Endothelial cell of umbilical vein (primary cell): Measurements from ENCODE around the gene CLASRP. TPM values are rescaled to one million over a fixed set of nuclear protein-coding genes. Genes with fewer than 3 reads are reported as not detected.

Experiments used
- BruUV-seq: library from RNA; stranded (reverse); fragments of 400-500 nt; replicated peaks from 2 replicates; lab custom pipeline; 2021; lab: Mats Ljungman, UMichigan
- CTCF ChIA-PET: fragments of 300-600, 350-600 bp; sonication (Branson Sonifier 250); formaldehyde crosslinking; loops from one replicate; lab custom pipeline; 2021; ENCODE audit warnings: antibody characterized with exemption, inconsistent platforms; lab: Charles Lee
- POLR2A ChIA-PET: fragments of 300-600, 350-600 bp; sonication (Branson Sonifier 250); formaldehyde crosslinking; loops from one replicate; lab custom pipeline; 2021; ENCODE audit warnings: antibody characterized with exemption, inconsistent platforms; lab: Charles Lee
- DNase-seq: peaks from one replicate; pipeline ENCODE4 v3.0.0-alpha.2; 2011; ENCODE audit warnings: low read depth, low spot score
- FAIRE-seq: peaks from 2 replicates; lab custom pipeline; 2011; peaks lifted over from hg19 to GRCh38; lab: Jason Lieb, UNC
- H2AFZ ChIP-seq: 2 replicates; pipeline ENCODE4 v1.6.0; 2012; ENCODE audit warnings: low read depth, low read length, control low read depth, inconsistent platforms
- H3K27ac ChIP-seq: 2 replicates; pipeline ENCODE4 v1.5.1; 2011; ENCODE audit warnings: low read depth, mild to moderate bottlenecking, control low read depth, low read length, moderate library complexity; ENCODE audit not compliant: insufficient read depth
- H3K27me3 ChIP-seq, 2 experiments: 2 replicates each; pipeline versions ENCODE4 v1.6.0 to v1.6.1; 2011; ENCODE audit warnings: low read length in 2 of 2, mixed read lengths in 1 of 2; ENCODE audit not compliant: control insufficient read depth in 2 of 2, insufficient read depth in 2 of 2
- H3K36me3 ChIP-seq, 2 experiments: 2 replicates in 1 of 2; 3 replicates in 1 of 2; pipeline ENCODE4 v1.5.1; 2011; ENCODE audit warnings: low read length in 2 of 2, mild to moderate bottlenecking in 1 of 2, moderate library complexity in 1 of 2; ENCODE audit not compliant: control insufficient read depth in 2 of 2, insufficient read depth in 2 of 2; ENCODE audit errors: extremely low read depth in 1 of 2
- H3K4me1 ChIP-seq: 3 replicates; pipeline ENCODE4 v1.5.1; 2011; ENCODE audit warnings: mild to moderate bottlenecking, low read length; ENCODE audit not compliant: control insufficient read depth, insufficient read depth; ENCODE audit errors: extremely low read depth
- H3K4me2 ChIP-seq: 2 replicates; pipeline ENCODE4 v1.6.1; 2011; ENCODE audit warnings: low read length, control low read depth, mixed read lengths; ENCODE audit not compliant: insufficient read depth
- H3K4me3 ChIP-seq, 3 experiments: fragments of 200-600 bp in 1 of 3; sonication (generic), shearing (Covaris generic) in 1 of 3; replicated peaks in 1 of 3; 2 replicates each; pipeline ENCODE4 v1.5.1; 2011 to 2016; ENCODE audit warnings: control low read depth in 3 of 3, low read length in 3 of 3, mild to moderate bottlenecking in 2 of 3, inconsistent platforms in 1 of 3, low read depth in 1 of 3, moderate library complexity in 1 of 3; ENCODE audit not compliant: insufficient read depth in 1 of 3
- H3K79me2 ChIP-seq: 2 replicates; pipeline ENCODE4 v1.6.0; 2012; ENCODE audit warnings: low read length, inconsistent platforms; ENCODE audit not compliant: control insufficient read depth, insufficient read depth
- H3K9ac ChIP-seq: replicated peaks from 2 replicates; pipeline ENCODE3; 2011; ENCODE audit warnings: low read length, control low read depth; ENCODE audit not compliant: insufficient read depth; ENCODE audit errors: extremely low read depth
- H3K9me1 ChIP-seq: replicated peaks from 3 replicates; pipeline ENCODE4 v1.6.0; 2011; ENCODE audit warnings: mild to moderate bottlenecking, low read length; ENCODE audit not compliant: control insufficient read depth, insufficient read depth; ENCODE audit errors: extremely low read depth
- H3K9me3 ChIP-seq: replicated peaks from 2 replicates; pipeline ENCODE4 v1.5.1; 2012; ENCODE audit warnings: low read length, inconsistent platforms; ENCODE audit not compliant: control insufficient read depth, insufficient read depth
- H4K20me1 ChIP-seq: replicated peaks from 2 replicates; pipeline ENCODE3; 2011; ENCODE audit warnings: mild to moderate bottlenecking, low read length; ENCODE audit not compliant: control insufficient read depth, insufficient read depth; ENCODE audit errors: extremely low read depth
- CTCF ChIP-seq, 2 donors: IDR thresholded peaks; 1 replicate in 1 of 2; 2 replicates in 1 of 2; pipeline ENCODE4 v1.5.1; 2011; ENCODE audit warnings: low read length in 2 of 2, mild to moderate bottlenecking in 2 of 2, moderate library complexity in 2 of 2, control low read depth in 1 of 2, inconsistent platforms in 1 of 2, low read depth in 1 of 2; ENCODE audit not compliant: insufficient read depth in 1 of 2; ENCODE audit errors: extremely low read depth in 1 of 2
- EZH2 ChIP-seq: IDR thresholded peaks from 2 replicates; pipeline ENCODE4 v1.6.1; 2012; ENCODE audit warnings: borderline replicate concordance, low read depth, mild to moderate bottlenecking, moderate library complexity, low read length, inconsistent platforms; ENCODE audit not compliant: severe bottlenecking
- FOS ChIP-seq: IDR thresholded peaks from 2 replicates; pipeline ENCODE4 v1.6.1; 2011; ENCODE audit warnings: mild to moderate bottlenecking, low read length, moderate library complexity, borderline replicate concordance; ENCODE audit not compliant: insufficient read depth
- GATA2 ChIP-seq: IDR thresholded peaks from 2 replicates; pipeline ENCODE4 v1.7.0; 2011; ENCODE audit warnings: low read depth, mild to moderate bottlenecking, moderate library complexity, mixed read lengths, low read length; ENCODE audit not compliant: insufficient read length, insufficient read depth
- JUN ChIP-seq: IDR thresholded peaks from 2 replicates; pipeline ENCODE4 v1.6.1; 2011; ENCODE audit warnings: borderline replicate concordance, low read depth; ENCODE audit not compliant: insufficient read length, insufficient read depth
- MAX ChIP-seq: IDR thresholded peaks from 2 replicates; pipeline ENCODE4 v1.6.1; 2011; ENCODE audit not compliant: insufficient read depth, insufficient read length
- MYC ChIP-seq: IDR thresholded peaks from one replicate; pipeline ENCODE4 v1.6.1; 2011; ENCODE audit warnings: mild to moderate bottlenecking, low read depth, low read length
- POLR2A ChIP-seq: IDR thresholded peaks from 2 replicates; pipeline ENCODE4 v1.6.1; 2012; ENCODE audit warnings: low read depth, mild to moderate bottlenecking, control low read depth, low read length
- POLR2AphosphoS5 ChIP-seq: IDR thresholded peaks from 2 replicates; pipeline ENCODE4 v1.6.1; 2012; ENCODE audit warnings: low read depth, mild to moderate bottlenecking, control low read depth, low read length, moderate library complexity; ENCODE audit not compliant: insufficient read depth
- dilution Hi-C: fragments of 300-500 bp; cut with MboI; formaldehyde crosslinking; loops from one replicate; pipeline ENCODE4 v1.15.0; 2019; ENCODE audit warnings: low sequenced_read_pairs; ENCODE audit not compliant: extremely low pct_ligation_motif_present
- intact Hi-C: fragments of 100-400 bp; cut with micrococcal nuclease; formaldehyde crosslinking; loops from one replicate; pipeline ENCODE4 v1.10.0; 2022
- polyA plus RNA-seq, 4 experiments: library from polyadenylated mRNA; depleted of rRNA in 3 of 4; stranded (reverse) in 3 of 4; unstranded in 1 of 4; fragments of >200 nt; gene quantifications; 2 replicates each; pipeline versions ENCODE4 v1.2.1 to v1.2.3, GENCODE V29; 2011 to 2012; ENCODE audit warnings: missing spikeins in 1 of 4
- total RNA-seq: library from RNA; stranded (reverse); gene quantifications from 2 replicates; pipeline ENCODE4 v1.2.3, GENCODE V29; 2021

CLASRP gene
- total and polyA plus RNA-seq, 2 donors (not counting 3 experiments of a cell fraction or from before 2014, with no cell fraction given), result 40.7 to 70.7 TPM

GRCh38 chr19:45051929-45052579 lies 13.2 kb downstream of the CLASRP start:
- H3K4me2 ChIP-seq, result no peak overlapping the region
- H3K9me1 ChIP-seq, result no peaks in the 10 kb centered on the region
- BruUV-seq, result no TSS peak
- H4K20me1 ChIP-seq, result no peaks in the 10 kb centered on the region
- FAIRE-seq, result no peak
- no peak for DNase-seq
- H3K36me3 ChIP-seq, result peaks cover 8 to 29% of the 10 kb centered on the region in 2 experiments
- H3K27me3 ChIP-seq, result no peaks in the 10 kb centered on the region
- intact Hi-C loops (no loop called here), dilution Hi-C loops (no loop called here)
- POLR2A ChIA-PET, result interaction anchor here (1.1 kb wide), 1 partner anchor 13 kb away, joined by 7 read pairs; no protein-coding TSS in a partner anchor
- CTCF ChIA-PET, result interaction anchor here (1.4 to 1.6 kb wide), 2 partner anchors 8 to 35 kb away, joined by 5 to 9 read pairs; no protein-coding TSS in a partner anchor
- TF ChIP-seq EZH2 (no peak), FOS (no peak), POLR2AphosphoS5 (no peak), JUN (no peak), GATA2 (no peak), MYC (no peak), CTCF (IDR thresholded peaks at IDR 0.05; ENCODE audit: extremely low read depth in 1 of 2, insufficient read depth in 1 of 2, low read depth in 1 of 2, low read length in 2 of 2) (no peak), POLR2A (no peak), MAX (no peak)
- H3K9ac ChIP-seq, result no peak overlapping the region
- peaks cover 29% of the 10 kb centered on the region for H3K79me2 ChIP-seq
- no peaks in the 10 kb centered on the region for H3K9me3 ChIP-seq
- no peak overlapping the region for H2AFZ ChIP-seq
- H3K4me3 ChIP-seq, result no peak overlapping the region
- no peaks in the 10 kb centered on the region for H3K4me1 ChIP-seq
- H3K27ac ChIP-seq, result no peak overlapping the region
